GM12878 (cell line): ENCODE measurements around the gene ADD1. TPM values are rescaled to one million over a fixed set of nuclear protein-coding genes. Genes with fewer than 3 reads are reported as not detected.

Source experiments
- ATAC-seq: fragments of 200-7000 bp; cut with Tn5 transposase; 3 replicates; pipeline ENCODE4 v1.9.1; 2020; ENCODE audit warnings: mild to moderate bottlenecking, moderate library complexity
- BruUV-seq: library from RNA; stranded (reverse); fragments of 400-500 nt; replicated peaks from 2 replicates; lab custom pipeline; 2021; lab: Mats Ljungman, UMichigan
- CTCF ChIA-PET: fragments of 300-600 bp; sonication (Branson Sonifier 250); formaldehyde crosslinking; extraction: SDS; loops from one replicate; lab custom pipeline; 2021; ENCODE audit warnings: inconsistent platforms; lab: Yijun Ruan, JAX
- POLR2A ChIA-PET: fragments of 350-600 bp; formaldehyde crosslinking; extraction: SDS; loops from one replicate; lab custom pipeline; 2021; ENCODE audit warnings: inconsistent platforms; lab: Charles Lee
- RAD21 ChIA-PET: fragments of 300-600 bp; sonication (Branson Sonifier 250); formaldehyde crosslinking; loops from one replicate; lab custom pipeline; 2023; ENCODE audit warnings: antibody characterized with exemption; ENCODE audit not compliant: unreplicated experiment; lab: Charles Lee
- SMC1A ChIA-PET: fragments of 300-600 bp; sonication (Branson Sonifier 250); formaldehyde crosslinking; loops from one replicate; lab custom pipeline; 2023; ENCODE audit not compliant: unreplicated experiment, uncharacterized antibody; lab: Charles Lee
- DNase-seq: peaks from one replicate; pipeline ENCODE4 v3.0.0-alpha.2; 2011; ENCODE audit warnings: low read depth, low spot score
- FAIRE-seq: peaks from 3 replicates; lab custom pipeline; 2011; peaks lifted over from hg19 to GRCh38; lab: Jason Lieb, UNC
- H2AFZ ChIP-seq: 2 replicates; pipeline ENCODE4 v1.6.0; 2011; ENCODE audit warnings: low read depth, low read length, control low read depth; ENCODE audit not compliant: control insufficient read depth
- H3K27ac ChIP-seq: 2 replicates; pipeline ENCODE4 v1.5.1; 2011; ENCODE audit warnings: control low read depth; ENCODE audit not compliant: control insufficient read depth, insufficient read depth
- H3K27me3 ChIP-seq, 2 experiments: replicated peaks in 1 of 2; 2 replicates each; pipeline versions ENCODE4 v1.6.0 to v1.6.1; 2011; ENCODE audit warnings: low read length in 1 of 2; ENCODE audit not compliant: control insufficient read depth in 2 of 2, insufficient read depth in 2 of 2
- H3K36me3 ChIP-seq, 2 experiments: 2 replicates each; pipeline ENCODE4 v1.5.1; 2011; ENCODE audit warnings: low read length in 1 of 2; ENCODE audit not compliant: control insufficient read depth in 2 of 2, insufficient read depth in 2 of 2
- H3K4me1 ChIP-seq: 2 replicates; pipeline ENCODE4 v1.6.1; 2011; ENCODE audit warnings: mild to moderate bottlenecking, low read length, moderate library complexity, mixed read lengths; ENCODE audit not compliant: control insufficient read depth, insufficient read depth
- H3K4me2 ChIP-seq: 2 replicates; pipeline ENCODE4 v1.6.0; 2011; ENCODE audit warnings: control low read depth; ENCODE audit not compliant: control insufficient read depth, insufficient read depth
- H3K4me3 ChIP-seq: fragments of 200-600 bp; sonication (generic); 2 replicates; pipeline ENCODE4 v1.5.1; 2016
- H3K79me2 ChIP-seq: 2 replicates; pipeline ENCODE4 v1.6.0; 2011; ENCODE audit warnings: low read length; ENCODE audit not compliant: control insufficient read depth, insufficient read depth
- H3K9ac ChIP-seq: 2 replicates; pipeline ENCODE4 v1.8.0; 2011; ENCODE audit warnings: low read length, control low read depth, mixed read lengths; ENCODE audit not compliant: control insufficient read depth, insufficient read depth
- H3K9me3 ChIP-seq: replicated peaks from 3 replicates; pipeline ENCODE4 v1.5.1; 2011; ENCODE audit warnings: mild to moderate bottlenecking, low read length; ENCODE audit not compliant: control insufficient read depth, insufficient read depth
- H4K20me1 ChIP-seq: 2 replicates; pipeline ENCODE4 v1.6.0; 2011; ENCODE audit not compliant: control insufficient read depth, insufficient read depth
- ASH2L ChIP-seq: fragments of 300-600, 200-600 bp; sonication (generic); IDR thresholded peaks from 2 replicates; pipeline ENCODE4 v1.6.1; 2017; ENCODE audit warnings: low read depth, mild to moderate bottlenecking, borderline replicate concordance
- EED ChIP-seq: sonication (generic); IDR thresholded peaks from 2 replicates; pipeline ENCODE4 v1.6.1; 2016; ENCODE audit warnings: antibody characterized with exemption, low read depth
- EGR1 ChIP-seq, 2 experiments: IDR thresholded peaks; 1 replicate in 1 of 2; 2 replicates in 1 of 2; pipeline ENCODE4 v1.6.1; 2011 to 2012; ENCODE audit warnings: low read depth in 2 of 2, low read length in 2 of 2, borderline replicate concordance in 1 of 2, mild to moderate bottlenecking in 1 of 2, moderate library complexity in 1 of 2
- ESRRA ChIP-seq: IDR thresholded peaks from 2 replicates; pipeline ENCODE4 v1.6.1; 2012; ENCODE audit warnings: mild to moderate bottlenecking, low read length, improper control_type of control experiment
- HDAC2 ChIP-seq: fragments of 200-600 bp; sonication (generic); IDR thresholded peaks from 2 replicates; pipeline ENCODE4 v1.6.1; 2017
- NFIC ChIP-seq: IDR thresholded peaks from 2 replicates; pipeline ENCODE4 v1.6.1; 2012; ENCODE audit warnings: low read depth, mild to moderate bottlenecking, inconsistent platforms, low read length, moderate library complexity
- NR2C1 ChIP-seq: fragments of 450-650 bp; IDR thresholded peaks from 2 replicates; pipeline ENCODE4 v1.6.1; 2017; ENCODE audit warnings: antibody characterized with exemption, mild to moderate bottlenecking, moderate library complexity
- NR2C2 ChIP-seq: IDR thresholded peaks from 2 replicates; pipeline ENCODE4 v1.6.1; 2011; ENCODE audit warnings: borderline replicate concordance, low read depth; ENCODE audit not compliant: control insufficient read depth, insufficient read length
- RAD51 ChIP-seq: fragments of 450-650 bp; IDR thresholded peaks from 2 replicates; pipeline ENCODE4 v1.6.1; 2016; ENCODE audit warnings: moderate library complexity, mild to moderate bottlenecking, inconsistent platforms
- RB1 ChIP-seq: fragments of 450-650 bp; formaldehyde crosslinking; IDR thresholded peaks from 2 replicates; pipeline ENCODE4 v1.6.1; 2017; ENCODE audit warnings: mild to moderate bottlenecking, borderline replicate concordance
- RCOR1 ChIP-seq: conservative IDR thresholded peaks from 2 replicates; pipeline ENCODE4 v1.6.1; 2012; ENCODE audit warnings: low read depth, low read length, improper control_type of control experiment
- SREBF1 ChIP-seq: IDR thresholded peaks from 2 replicates; pipeline ENCODE4 v1.6.1; 2012; ENCODE audit warnings: mild to moderate bottlenecking, low read length
- ZNF384 ChIP-seq: IDR thresholded peaks from 2 replicates; pipeline ENCODE4 v1.6.1; 2012; ENCODE audit warnings: low read depth, mild to moderate bottlenecking, low read length, improper control_type of control experiment, borderline replicate concordance
- WGBS: methylation state at CpG from one replicate; pipeline ENCODE4 v1.1.6; 2016; ENCODE audit warnings: low lambda C conversion rate; ENCODE audit not compliant: insufficient replicate concordance, insufficient coverage; ENCODE audit errors: missing lambda C conversion rate; 5-methylcytosine and 5-hydroxymethylcytosine counted together
- in situ Hi-C: fragments of 300-500 bp; cut with MboI; formaldehyde crosslinking; loops from 9 replicates; pipeline ENCODE4 v1.14.3; 2018; ENCODE audit warnings: mixed read lengths
- intact Hi-C: fragments of 100-400 bp; cut with micrococcal nuclease; formaldehyde crosslinking; loops from one replicate; pipeline ENCODE4 v1.14.2; 2022; ENCODE audit not compliant: unreplicated experiment
- polyA plus RNA-seq, 11 experiments: library from polyadenylated mRNA; depleted of rRNA in 4 of 11; unstranded in 6 of 11; stranded (reverse) in 5 of 11; fragments of >200 nt; fragmentation: Nextera tagmentation in 4 of 11; fragmentation: Illumina TruSeq in 1 of 11; extraction: Ambion mirVana in 4 of 11; extraction: Trizol in 1 of 11; gene quantifications; 1 replicate in 1 of 11; 2 replicates in 10 of 11; pipeline versions ENCODE4 v1.2.1 to v1.2.3, GENCODE V29; 2011 to 2016; ENCODE audit warnings: inconsistent platforms in 2 of 11, missing spikeins in 2 of 11, low read depth in 1 of 11
- total RNA-seq, 4 experiments: library from RNA; depleted of rRNA in 3 of 4; stranded (reverse); fragments of >200 nt in 3 of 4; fragmentation: Illumina TruSeq in 1 of 4; extraction: Trizol in 1 of 4; gene quantifications; 2 replicates each; pipeline versions ENCODE4 v1.2.1 to v1.2.3, GENCODE V29; 2013 to 2021
- TF ChIP-seq, protein P1 (sequence below): fragments of 450-650 bp; formaldehyde crosslinking; IDR thresholded peaks from 2 replicates; pipeline ENCODE4 v1.4.0; 2020; ENCODE audit warnings: mild to moderate bottlenecking, moderate library complexity
- TF ChIP-seq, protein P2 (sequence below): IDR thresholded peaks from 2 replicates; pipeline ENCODE4 v1.6.1; 2012; ENCODE audit warnings: low read depth, low read length, improper control_type of control experiment

ADD1 gene
- total and polyA plus RNA-seq, 10 of the 15 experiments (the other 5 are each of a cell fraction or from before 2014, with no cell fraction given) = 21.6 to 182 (median 105) TPM

DNA sequence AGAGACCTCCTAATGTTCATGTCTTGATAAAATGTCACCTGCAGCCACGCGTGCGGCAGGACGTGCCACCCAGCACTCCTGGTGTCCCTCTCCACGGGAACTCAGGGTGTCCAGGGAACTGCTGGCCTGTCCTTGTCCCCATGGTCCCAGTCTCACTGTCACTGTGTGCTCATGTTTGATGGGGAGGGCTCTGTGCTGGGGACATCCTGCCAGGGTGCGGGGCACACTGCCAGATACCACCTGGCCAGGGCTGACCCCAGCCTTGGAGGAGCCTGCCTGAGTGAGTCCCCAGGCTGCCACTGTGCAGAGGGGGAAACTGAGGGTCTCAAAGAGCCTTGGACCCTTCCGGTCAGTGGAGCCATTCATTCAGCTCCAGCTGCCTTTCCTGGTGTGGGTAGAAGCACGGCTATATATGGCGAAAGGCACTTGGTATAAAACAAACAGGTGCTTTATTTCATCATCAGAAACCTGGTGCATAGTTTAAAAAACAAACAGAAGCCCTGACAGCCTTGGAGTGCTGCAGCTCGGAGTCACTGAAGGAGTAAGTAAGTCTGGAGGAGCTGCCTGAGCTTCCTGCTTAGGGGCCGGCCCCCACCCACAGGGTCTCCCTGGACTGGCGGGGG, 86.6 kb downstream of the ADD1 start:
- ChIA-PET SMC1A (no interaction called here), POLR2A (no interaction called here), RAD21 (no interaction called here), CTCF (no interaction called here)
- H3K27me3 ChIP-seq = no peaks in the 10 kb centered on the region
- no TSS peak for BruUV-seq
- H3K9ac ChIP-seq = no peak overlapping the region
- intact Hi-C loops = loop anchor here (5.0 kb wide), 2 partner anchors 78 to 168 kb away; no protein-coding TSS in a partner anchor
- no peak overlapping the region for H2AFZ ChIP-seq
- H3K79me2 ChIP-seq = peaks cover 35% of the 10 kb centered on the region
- H4K20me1 ChIP-seq = no peaks in the 10 kb centered on the region
- H3K36me3 ChIP-seq = peaks cover 14 to 24% of the 10 kb centered on the region in 2 experiments
- H3K4me2 ChIP-seq = no peak overlapping the region
- in situ Hi-C loops = loop anchor here (25.0 kb wide), 1 partner anchor 168 kb away; the partner anchor contains the start of gene TNIP2
- no peaks in the 10 kb centered on the region for H3K9me3 ChIP-seq
- H3K4me3 ChIP-seq = no peak overlapping the region
- peaks cover 18% of the 10 kb centered on the region for H3K4me1 ChIP-seq
- TF ChIP-seq RB1 (no peak), RCOR1 (no peak), SREBF1 (no peak), EGR1 (IDR thresholded peaks at IDR 0.05; ENCODE audit: borderline replicate concordance in 1 of 2, low read depth in 2 of 2, low read length in 2 of 2) (no peak), NR2C2 (no peak), NFIC (no peak), RAD51 (no peak), HDAC2 (no peak), ZNF384 (no peak), EED (no peak), NR2C1 (no peak), ASH2L (no peak), ESRRA (no peak)
- TF ChIP-seq, protein P1, sequence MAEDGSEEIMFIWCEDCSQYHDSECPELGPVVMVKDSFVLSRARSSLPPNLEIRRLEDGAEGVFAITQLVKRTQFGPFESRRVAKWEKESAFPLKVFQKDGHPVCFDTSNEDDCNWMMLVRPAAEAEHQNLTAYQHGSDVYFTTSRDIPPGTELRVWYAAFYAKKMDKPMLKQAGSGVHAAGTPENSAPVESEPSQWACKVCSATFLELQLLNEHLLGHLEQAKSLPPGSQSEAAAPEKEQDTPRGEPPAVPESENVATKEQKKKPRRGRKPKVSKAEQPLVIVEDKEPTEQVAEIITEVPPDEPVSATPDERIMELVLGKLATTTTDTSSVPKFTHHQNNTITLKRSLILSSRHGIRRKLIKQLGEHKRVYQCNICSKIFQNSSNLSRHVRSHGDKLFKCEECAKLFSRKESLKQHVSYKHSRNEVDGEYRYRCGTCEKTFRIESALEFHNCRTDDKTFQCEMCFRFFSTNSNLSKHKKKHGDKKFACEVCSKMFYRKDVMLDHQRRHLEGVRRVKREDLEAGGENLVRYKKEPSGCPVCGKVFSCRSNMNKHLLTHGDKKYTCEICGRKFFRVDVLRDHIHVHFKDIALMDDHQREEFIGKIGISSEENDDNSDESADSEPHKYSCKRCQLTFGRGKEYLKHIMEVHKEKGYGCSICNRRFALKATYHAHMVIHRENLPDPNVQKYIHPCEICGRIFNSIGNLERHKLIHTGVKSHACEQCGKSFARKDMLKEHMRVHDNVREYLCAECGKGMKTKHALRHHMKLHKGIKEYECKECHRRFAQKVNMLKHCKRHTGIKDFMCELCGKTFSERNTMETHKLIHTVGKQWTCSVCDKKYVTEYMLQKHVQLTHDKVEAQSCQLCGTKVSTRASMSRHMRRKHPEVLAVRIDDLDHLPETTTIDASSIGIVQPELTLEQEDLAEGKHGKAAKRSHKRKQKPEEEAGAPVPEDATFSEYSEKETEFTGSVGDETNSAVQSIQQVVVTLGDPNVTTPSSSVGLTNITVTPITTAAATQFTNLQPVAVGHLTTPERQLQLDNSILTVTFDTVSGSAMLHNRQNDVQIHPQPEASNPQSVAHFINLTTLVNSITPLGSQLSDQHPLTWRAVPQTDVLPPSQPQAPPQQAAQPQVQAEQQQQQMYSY (CRISPR knock-in tag) = no peak
- TF ChIP-seq, protein P2, sequence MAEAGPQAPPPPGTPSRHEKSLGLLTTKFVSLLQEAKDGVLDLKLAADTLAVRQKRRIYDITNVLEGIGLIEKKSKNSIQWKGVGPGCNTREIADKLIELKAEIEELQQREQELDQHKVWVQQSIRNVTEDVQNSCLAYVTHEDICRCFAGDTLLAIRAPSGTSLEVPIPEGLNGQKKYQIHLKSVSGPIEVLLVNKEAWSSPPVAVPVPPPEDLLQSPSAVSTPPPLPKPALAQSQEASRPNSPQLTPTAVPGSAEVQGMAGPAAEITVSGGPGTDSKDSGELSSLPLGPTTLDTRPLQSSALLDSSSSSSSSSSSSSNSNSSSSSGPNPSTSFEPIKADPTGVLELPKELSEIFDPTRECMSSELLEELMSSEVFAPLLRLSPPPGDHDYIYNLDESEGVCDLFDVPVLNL = no peak
- DNase-seq = no peak
- ATAC-seq = no peak
- H3K27ac ChIP-seq = no peak overlapping the region
- WGBS = 87% methylated on average over 12 of the region's 12 CpGs
- no peak for FAIRE-seq
